ENCODE data around the gene BIK. TPM values are rescaled to one million over a fixed set of nuclear protein-coding genes. Genes with fewer than 3 reads are reported as not detected.
A peak's percentile ranks its signal among the peaks of the same experiment; 100 is the strongest.

Gene BIK
- total RNA-seq (under 1 TPM in 3 of 4 donors, not detected in 1; 0.31 to 0.34 (median 0.32) TPM), polyA plus RNA-seq (0.52 TPM)
- long read RNA-seq, donor 1, partial matches to known transcripts: 0 of 1 reads
- long read RNA-seq, donor 1, other reads (novel, unspliced or antisense): 0 of 1 reads
- long read RNA-seq, donor 2: 0 reads
- long read RNA-seq, donor 3: 0 reads
- long read RNA-seq, donor 4: 0 reads

- WGBS: under 1% methylated on average over 49 of the region's 49 CpGs
- ATAC-seq (peak; percentile 50 to 68), DNase-seq (peak in 2 of 3 donors; percentile 65 to 75)
- intact Hi-C loops (cut with DNase I): no loop called here
- peak within 1 kb of the TSS; percentile 56 for H3K4me3 ChIP-seq (ENCODE audit: low read length)
- no peaks in the 10 kb centered on the region for H3K27me3 ChIP-seq (ENCODE audit: control insufficient read depth, insufficient read depth)
- no peaks in the 10 kb centered on the region for H3K9me3 ChIP-seq (ENCODE audit: control insufficient read depth, low read length)
- H3K4me1 ChIP-seq (ENCODE audit: control insufficient read depth, insufficient read depth, low read length): no peaks in the 10 kb centered on the region
- no peak within 1 kb of the TSS for H3K27ac ChIP-seq (ENCODE audit: low read length)
These were observed at the start of gene BIK for GRCh38 chr22:43110444-43110926. BIK (plus strand) TSS chr22:43110750; CDS start chr22:43124023, 13,273 bp downstream.

GRCh38 chr22:43066134-43066533 lies 44.4 kb upstream of the BIK start:
- DNase-seq (peak in 2 of 3 donors; percentile 55 to 64), ATAC-seq (peak; percentile 50 to 82)
- intact Hi-C loops (cut with DNase I): no loop called here

GRCh38 chr22:43066844-43067385 lies 43.6 kb upstream of the BIK start:
- H3K27ac ChIP-seq (ENCODE audit: low read length): no peak overlapping the region
- 81% methylated on average over 11 of the region's 11 CpGs for WGBS
- no peaks in the 10 kb centered on the region for H3K4me1 ChIP-seq (ENCODE audit: control insufficient read depth, insufficient read depth, low read length)
- H3K4me3 ChIP-seq (ENCODE audit: low read length): no peak overlapping the region
- intact Hi-C loops (cut with DNase I): no loop called here
- ATAC-seq (peak in 1 of 2 donors; percentile 8), DNase-seq (no peak)
- no peaks in the 10 kb centered on the region for H3K27me3 ChIP-seq (ENCODE audit: control insufficient read depth, insufficient read depth)
- H3K9me3 ChIP-seq (ENCODE audit: control insufficient read depth, low read length): no peaks in the 10 kb centered on the region

More at GRCh38 chr22:43066134-43066533, 44.4 kb upstream of the BIK start:
- H3K4me1 ChIP-seq (ENCODE audit: control insufficient read depth, insufficient read depth, low read length): no peaks in the 10 kb centered on the region
- H3K27ac ChIP-seq (ENCODE audit: low read length): no peak overlapping the region
- H3K27me3 ChIP-seq (ENCODE audit: control insufficient read depth, insufficient read depth): no peaks in the 10 kb centered on the region
- no peaks in the 10 kb centered on the region for H3K9me3 ChIP-seq (ENCODE audit: control insufficient read depth, low read length)
- WGBS: 74% methylated on average over 7 of the region's 7 CpGs
- no peak overlapping the region for H3K4me3 ChIP-seq (ENCODE audit: low read length)

- H3K4me1 ChIP-seq (ENCODE audit: control insufficient read depth, insufficient read depth, low read length): no peaks in the 10 kb centered on the region
- peak; percentile 45 to 67 for ATAC-seq
- intact Hi-C loops (cut with DNase I): no loop called here
- peak overlapping the region; percentile 9 for H3K27ac ChIP-seq (ENCODE audit: low read length)
- no peaks in the 10 kb centered on the region for H3K27me3 ChIP-seq (ENCODE audit: control insufficient read depth, insufficient read depth)
- 56% methylated on average over 20 of the region's 20 CpGs for WGBS
- H3K4me3 ChIP-seq (ENCODE audit: low read length): no peak overlapping the region
- H3K9me3 ChIP-seq (ENCODE audit: control insufficient read depth, low read length): no peaks in the 10 kb centered on the region
- DNase-seq: peak in 2 of 3 donors; percentile 69 to 74
These were observed 33.3 kb upstream of the BIK start for GRCh38 chr22:43077121-43077877.

GRCh38 chr22:43078522-43078921 lies 32.0 kb upstream of the BIK start:
- intact Hi-C loops (cut with DNase I): no loop called here
- ATAC-seq: no peak
- H3K9me3 ChIP-seq (ENCODE audit: control insufficient read depth, low read length): no peaks in the 10 kb centered on the region
- no peak overlapping the region for H3K27ac ChIP-seq (ENCODE audit: low read length)
- WGBS: 96% methylated on average over 12 of the region's 12 CpGs
- no peak overlapping the region for H3K4me3 ChIP-seq (ENCODE audit: low read length)
- no peaks in the 10 kb centered on the region for H3K4me1 ChIP-seq (ENCODE audit: control insufficient read depth, insufficient read depth, low read length)
- DNase-seq: no peak
- no peaks in the 10 kb centered on the region for H3K27me3 ChIP-seq (ENCODE audit: control insufficient read depth, insufficient read depth)

- Histone ChIP-seq H3K4me3 (ENCODE audit: low read length) (no peak overlapping the region), H3K27ac (ENCODE audit: low read length) (no peak overlapping the region), H3K27me3 (ENCODE audit: control insufficient read depth, insufficient read depth) (no peaks in the 10 kb centered on the region), H3K4me1 (ENCODE audit: control insufficient read depth, insufficient read depth, low read length) (no peaks in the 10 kb centered on the region), H3K9me3 (ENCODE audit: control insufficient read depth, low read length) (no peaks in the 10 kb centered on the region)
- no peak for ATAC-seq
- no peak for DNase-seq
- intact Hi-C loops (cut with DNase I): no loop called here
- 93% methylated on average over 14 of the region's 14 CpGs for WGBS
These were observed 30.8 kb upstream of the BIK start for GRCh38 chr22:43079742-43080141.

- no peaks in the 10 kb centered on the region for H3K9me3 ChIP-seq (ENCODE audit: control insufficient read depth, low read length)
- H3K4me3 ChIP-seq (ENCODE audit: low read length): no peak overlapping the region
- no peak for DNase-seq
- no peak for ATAC-seq
- no peaks in the 10 kb centered on the region for H3K4me1 ChIP-seq (ENCODE audit: control insufficient read depth, insufficient read depth, low read length)
- 90% methylated on average over 2 of the region's 2 CpGs for WGBS
- H3K27me3 ChIP-seq (ENCODE audit: control insufficient read depth, insufficient read depth): no peaks in the 10 kb centered on the region
- no peak overlapping the region for H3K27ac ChIP-seq (ENCODE audit: low read length)
- intact Hi-C loops (cut with DNase I): no loop called here
These were observed 29.9 kb upstream of the BIK start for GRCh38 chr22:43080616-43081015.

- ATAC-seq (no peak), DNase-seq (no peak)
- Histone ChIP-seq H3K27ac (ENCODE audit: low read length) (no peak overlapping the region), H3K4me3 (ENCODE audit: low read length) (no peak overlapping the region), H3K4me1 (ENCODE audit: control insufficient read depth, insufficient read depth, low read length) (no peaks in the 10 kb centered on the region), H3K27me3 (ENCODE audit: control insufficient read depth, insufficient read depth) (no peaks in the 10 kb centered on the region), H3K9me3 (ENCODE audit: control insufficient read depth, low read length) (no peaks in the 10 kb centered on the region)
- WGBS: 98% methylated on average over 4 of the region's 4 CpGs
- intact Hi-C loops (cut with DNase I): no loop called here
These were observed 28.6 kb upstream of the BIK start for GRCh38 chr22:43081968-43082367.

GRCh38 chr22:43085658-43086606 lies 24.6 kb upstream of the BIK start:
- H3K4me1 ChIP-seq (ENCODE audit: control insufficient read depth, insufficient read depth, low read length): no peaks in the 10 kb centered on the region
- intact Hi-C loops (cut with DNase I): no loop called here
- 64% methylated on average over 19 of the region's 19 CpGs for WGBS
- peak overlapping the region; percentile 3 for H3K27ac ChIP-seq (ENCODE audit: low read length)
- ATAC-seq: no peak
- H3K9me3 ChIP-seq (ENCODE audit: control insufficient read depth, low read length): no peaks in the 10 kb centered on the region
- H3K27me3 ChIP-seq (ENCODE audit: control insufficient read depth, insufficient read depth): no peaks in the 10 kb centered on the region
- no peak overlapping the region for H3K4me3 ChIP-seq (ENCODE audit: low read length)
- peak; percentile 35 to 70 (median 70) for DNase-seq

GRCh38 chr22:43088627-43088983 lies 21.9 kb upstream of the BIK start:
- ATAC-seq (peak in 1 of 2 donors; percentile 9), DNase-seq (no peak)
- Histone ChIP-seq H3K4me1 (ENCODE audit: control insufficient read depth, insufficient read depth, low read length) (no peaks in the 10 kb centered on the region), H3K27ac (ENCODE audit: low read length) (no peak overlapping the region), H3K9me3 (ENCODE audit: control insufficient read depth, low read length) (no peaks in the 10 kb centered on the region), H3K4me3 (ENCODE audit: low read length) (peak overlapping the region; percentile 78), H3K27me3 (ENCODE audit: control insufficient read depth, insufficient read depth) (no peaks in the 10 kb centered on the region)
- intact Hi-C loops (cut with DNase I): no loop called here
- 53% methylated on average over 9 of the region's 9 CpGs for WGBS

Measured in right cardiac atrium (tissue), 5 donors.